ENCODE measurements around the gene EFCAB14. TPM values are rescaled to one million over a fixed set of nuclear protein-coding genes. Genes with fewer than 3 reads are reported as not detected.

The EFCAB14 gene
- total and polyA plus RNA-seq, 4 donors, result 39.9 to 108 (median 73.8) TPM

- Histone ChIP-seq H3K27me3 (ENCODE audit: control insufficient read depth in 1 of 2, insufficient read depth in 2 of 2, low read length in 1 of 2) (no peaks in the 10 kb centered on the region), H3K9me3 (ENCODE audit: control insufficient read depth, low read length) (no peaks in the 10 kb centered on the region), H3K4me1 (ENCODE audit: control insufficient read depth in 1 of 2, insufficient read depth in 2 of 2, low read length in 2 of 2) (no peaks in the 10 kb centered on the region), H3K4me3 (ENCODE audit: low read length in 2 of 2) (no peak overlapping the region), H3K36me3 (ENCODE audit: control insufficient read depth in 1 of 2, insufficient read depth in 2 of 2, low read length in 1 of 2) (peaks cover 4 to 18% of the 10 kb centered on the region in 2 donors), H3K27ac (ENCODE audit: low read depth in 1 of 2, low read length in 2 of 2) (no peak overlapping the region)
- DNase-seq, result no peak
- intact Hi-C loops (cut with DNase I), result no loop called here
- WGBS, 2 donors, result 93 to 97% methylated on average over 2 of the region's 2 CpGs
- no peak for ATAC-seq (ENCODE audit: low FRiP score)
Measured at GRCh38 chr1:46684670-46685069, 34.2 kb downstream of the EFCAB14 start.

- no peak for ATAC-seq (ENCODE audit: low FRiP score)
- intact Hi-C loops (cut with DNase I), result no loop called here
- H3K4me1 ChIP-seq (ENCODE audit: control insufficient read depth in 1 of 2, insufficient read depth in 2 of 2, low read length in 2 of 2), result no peaks in the 10 kb centered on the region
- H3K36me3 ChIP-seq (ENCODE audit: control insufficient read depth in 1 of 2, insufficient read depth in 2 of 2, low read length in 1 of 2), result peaks cover 5 to 11% of the 10 kb centered on the region in 2 donors
- no peak overlapping the region for H3K27ac ChIP-seq (ENCODE audit: low read depth in 1 of 2, low read length in 2 of 2)
- no peak overlapping the region for H3K4me3 ChIP-seq (ENCODE audit: low read length in 2 of 2)
- no peaks in the 10 kb centered on the region for H3K9me3 ChIP-seq (ENCODE audit: control insufficient read depth, low read length)
- 72 to 80% methylated on average over 1 of the region's 1 CpG for WGBS, 2 donors
- H3K27me3 ChIP-seq (ENCODE audit: control insufficient read depth in 1 of 2, insufficient read depth in 2 of 2, low read length in 1 of 2), result no peaks in the 10 kb centered on the region
- no peak for DNase-seq
Measured at GRCh38 chr1:46682064-46682463, 36.9 kb downstream of the EFCAB14 start.

DNA sequence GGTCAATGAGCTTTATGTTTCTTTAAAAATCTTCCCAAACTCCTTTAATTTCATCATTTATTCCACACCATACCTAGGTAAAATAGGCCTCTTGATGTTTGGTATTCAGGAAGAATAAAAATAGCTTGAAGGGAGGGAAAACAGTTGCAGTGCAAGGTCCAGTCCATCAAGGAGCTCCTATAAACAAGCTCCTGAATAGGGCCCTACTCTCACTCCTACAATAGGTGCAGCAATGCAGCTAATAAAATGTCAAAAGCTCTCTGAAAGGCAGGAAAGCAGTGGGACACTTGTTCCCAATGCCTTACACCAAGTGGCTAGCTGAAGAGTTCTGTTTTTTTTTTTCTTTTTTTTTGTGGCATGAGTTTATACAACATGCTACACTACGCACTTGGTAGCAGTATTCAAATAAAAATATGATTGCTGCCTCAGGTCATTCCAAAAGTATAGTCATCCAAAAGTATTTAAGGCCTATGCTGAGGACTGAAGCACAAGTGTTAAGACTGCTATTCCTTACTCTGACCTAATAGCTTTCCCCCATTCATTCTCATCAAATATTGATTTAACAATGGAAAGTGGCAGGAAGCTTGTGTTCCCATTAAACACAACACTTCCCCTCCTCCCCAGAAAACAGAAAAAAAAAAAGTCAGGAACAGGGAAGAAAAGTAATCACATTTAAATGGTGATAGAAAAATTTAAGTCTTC lies 37.4 kb downstream of the EFCAB14 start:
- WGBS, 2 donors, result 76 to 81% methylated on average over 1 of the region's 1 CpG
- intact Hi-C loops (cut with DNase I), result no loop called here
- no peaks in the 10 kb centered on the region for H3K27me3 ChIP-seq (ENCODE audit: control insufficient read depth in 1 of 2, insufficient read depth in 2 of 2, low read length in 1 of 2)
- no peak overlapping the region for H3K4me3 ChIP-seq (ENCODE audit: low read length in 2 of 2)
- no peaks in the 10 kb centered on the region for H3K9me3 ChIP-seq (ENCODE audit: control insufficient read depth, low read length)
- H3K36me3 ChIP-seq (ENCODE audit: control insufficient read depth in 1 of 2, insufficient read depth in 2 of 2, low read length in 1 of 2), result peaks cover 7 to 11% of the 10 kb centered on the region in 2 donors
- no peaks in the 10 kb centered on the region for H3K4me1 ChIP-seq (ENCODE audit: control insufficient read depth in 1 of 2, insufficient read depth in 2 of 2, low read length in 2 of 2)
- DNase-seq (no peak), ATAC-seq (ENCODE audit: low FRiP score) (no peak)
- H3K27ac ChIP-seq (ENCODE audit: low read depth in 1 of 2, low read length in 2 of 2), result no peak overlapping the region

GRCh38 chr1:46679789-46680573 lies 38.9 kb downstream of the EFCAB14 start:
- H3K4me1 ChIP-seq (ENCODE audit: control insufficient read depth in 1 of 2, insufficient read depth in 2 of 2, low read length in 2 of 2), result no peaks in the 10 kb centered on the region
- H3K27ac ChIP-seq (ENCODE audit: low read depth in 1 of 2, low read length in 2 of 2), result no peak overlapping the region
- peaks cover 7 to 11% of the 10 kb centered on the region in 2 donors for H3K36me3 ChIP-seq (ENCODE audit: control insufficient read depth in 1 of 2, insufficient read depth in 2 of 2, low read length in 1 of 2)
- no peak for ATAC-seq (ENCODE audit: low FRiP score)
- intact Hi-C loops (cut with DNase I), result no loop called here
- H3K9me3 ChIP-seq (ENCODE audit: control insufficient read depth, low read length), result no peaks in the 10 kb centered on the region
- H3K27me3 ChIP-seq (ENCODE audit: control insufficient read depth in 1 of 2, insufficient read depth in 2 of 2, low read length in 1 of 2), result no peaks in the 10 kb centered on the region
- H3K4me3 ChIP-seq (ENCODE audit: low read length in 2 of 2), result no peak overlapping the region
- DNase-seq, result no peak
- WGBS, 2 donors, result 97 to 98% methylated on average over 6 of the region's 6 CpGs

DNA sequence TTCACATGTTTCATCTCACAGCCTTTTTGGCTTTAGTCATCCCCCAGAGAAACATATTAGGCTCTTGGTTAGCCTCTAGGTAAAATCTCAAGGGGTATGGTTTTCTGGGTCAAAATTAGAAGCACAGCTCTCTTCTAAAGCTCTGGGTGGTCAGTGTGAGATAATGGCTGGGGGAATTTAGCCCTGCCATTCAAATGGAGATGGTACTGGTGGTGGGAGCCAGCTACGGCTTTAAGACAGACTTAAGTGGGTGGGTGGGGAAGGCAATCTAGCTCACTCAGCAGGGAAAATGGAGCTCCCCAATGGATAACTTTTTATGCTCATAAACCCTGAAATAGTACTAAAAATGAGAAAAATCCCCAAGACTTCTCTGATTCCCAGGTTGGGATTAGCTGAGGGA lies 41.6 kb downstream of the EFCAB14 start:
- ATAC-seq (ENCODE audit: low FRiP score) (no peak), DNase-seq (no peak)
- intact Hi-C loops (cut with DNase I), result no loop called here
- Histone ChIP-seq H3K27me3 (ENCODE audit: control insufficient read depth in 1 of 2, insufficient read depth in 2 of 2, low read length in 1 of 2) (no peaks in the 10 kb centered on the region), H3K9me3 (ENCODE audit: control insufficient read depth, low read length) (no peaks in the 10 kb centered on the region), H3K36me3 (ENCODE audit: control insufficient read depth in 1 of 2, insufficient read depth in 2 of 2, low read length in 1 of 2) (peaks cover 5 to 6% of the 10 kb centered on the region in 2 donors), H3K4me1 (ENCODE audit: control insufficient read depth in 1 of 2, insufficient read depth in 2 of 2, low read length in 2 of 2) (no peaks in the 10 kb centered on the region), H3K4me3 (ENCODE audit: low read length in 2 of 2) (no peak overlapping the region), H3K27ac (ENCODE audit: low read depth in 1 of 2, low read length in 2 of 2) (no peak overlapping the region)
- WGBS, 2 donors, result 90 to 93% methylated on average over 1 of the region's 1 CpG

- Histone ChIP-seq H3K27ac (ENCODE audit: low read depth in 1 of 2, low read length in 2 of 2) (no peak overlapping the region), H3K36me3 (ENCODE audit: control insufficient read depth in 1 of 2, insufficient read depth in 2 of 2, low read length in 1 of 2) (peaks cover 3 to 5% of the 10 kb centered on the region in 2 donors), H3K9me3 (ENCODE audit: control insufficient read depth, low read length) (no peaks in the 10 kb centered on the region), H3K4me1 (ENCODE audit: control insufficient read depth in 1 of 2, insufficient read depth in 2 of 2, low read length in 2 of 2) (no peaks in the 10 kb centered on the region), H3K27me3 (ENCODE audit: control insufficient read depth in 1 of 2, insufficient read depth in 2 of 2, low read length in 1 of 2) (no peaks in the 10 kb centered on the region), H3K4me3 (ENCODE audit: low read length in 2 of 2) (no peak overlapping the region)
- DNase-seq, result no peak
- intact Hi-C loops (cut with DNase I), result no loop called here
- ATAC-seq (ENCODE audit: low FRiP score), result no peak
- 93 to 96% methylated on average over 1 of the region's 1 CpG for WGBS, 2 donors
Measured at GRCh38 chr1:46676531-46676930, 42.4 kb downstream of the EFCAB14 start.

DNA sequence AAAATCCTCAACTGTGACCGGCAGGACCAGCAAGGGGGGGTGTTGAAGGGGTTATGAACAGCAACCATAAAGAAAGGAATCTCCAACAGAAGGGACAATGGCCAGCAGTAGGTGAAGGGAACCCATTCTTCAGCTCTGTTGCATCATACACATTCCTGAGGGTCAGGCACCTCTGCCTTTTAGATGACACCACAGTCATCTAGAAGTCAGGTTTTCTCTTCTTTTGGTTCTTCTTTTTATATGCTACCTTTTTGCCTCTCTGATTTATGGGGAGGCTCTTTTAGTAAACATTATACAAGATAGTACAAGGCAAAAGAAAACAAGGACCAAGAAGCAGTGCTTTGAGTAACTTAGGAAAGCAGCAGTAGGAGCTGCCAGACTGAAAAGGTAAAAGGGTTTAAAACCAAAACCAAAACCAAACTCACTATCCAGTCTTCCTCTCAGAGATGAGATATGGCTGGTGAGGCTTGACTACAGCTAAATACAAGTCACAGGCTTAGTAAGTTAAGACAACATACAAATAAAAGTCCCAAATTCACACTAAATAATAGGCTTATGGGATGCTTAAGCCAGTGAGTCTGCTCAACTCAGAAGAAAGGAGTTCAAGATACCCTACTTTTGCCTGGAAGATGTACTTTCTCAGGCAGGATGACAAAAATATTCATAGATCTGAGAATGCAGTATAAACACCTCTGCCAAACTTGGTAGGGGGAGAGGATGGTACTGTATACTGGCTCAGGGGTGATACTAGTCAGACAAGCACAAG lies 43.2 kb downstream of the EFCAB14 start:
- peaks cover 3% of the 10 kb centered on the region in 2 donors for H3K36me3 ChIP-seq (ENCODE audit: control insufficient read depth in 1 of 2, insufficient read depth in 2 of 2, low read length in 1 of 2)
- ATAC-seq (ENCODE audit: low FRiP score) (no peak), DNase-seq (no peak)
- no peak overlapping the region for H3K27ac ChIP-seq (ENCODE audit: low read depth in 1 of 2, low read length in 2 of 2)
- H3K9me3 ChIP-seq (ENCODE audit: control insufficient read depth, low read length), result no peaks in the 10 kb centered on the region
- WGBS, 2 donors, result 69 to 88% methylated on average over 1 of the region's 1 CpG
- no peaks in the 10 kb centered on the region for H3K4me1 ChIP-seq (ENCODE audit: control insufficient read depth in 1 of 2, insufficient read depth in 2 of 2, low read length in 2 of 2)
- H3K27me3 ChIP-seq (ENCODE audit: control insufficient read depth in 1 of 2, insufficient read depth in 2 of 2, low read length in 1 of 2), result no peaks in the 10 kb centered on the region
- no peak overlapping the region for H3K4me3 ChIP-seq (ENCODE audit: low read length in 2 of 2)
- intact Hi-C loops (cut with DNase I), result no loop called here

GRCh38 chr1:46673749-46674182 lies 45.1 kb downstream of the EFCAB14 start:
- Histone ChIP-seq H3K36me3 (ENCODE audit: control insufficient read depth in 1 of 2, insufficient read depth in 2 of 2, low read length in 1 of 2) (peaks cover 3% of the 10 kb centered on the region in 2 donors), H3K4me1 (ENCODE audit: control insufficient read depth in 1 of 2, insufficient read depth in 2 of 2, low read length in 2 of 2) (no peaks in the 10 kb centered on the region), H3K4me3 (ENCODE audit: low read length in 2 of 2) (no peak overlapping the region), H3K27me3 (ENCODE audit: control insufficient read depth in 1 of 2, insufficient read depth in 2 of 2, low read length in 1 of 2) (no peaks in the 10 kb centered on the region), H3K9me3 (ENCODE audit: control insufficient read depth, low read length) (no peaks in the 10 kb centered on the region), H3K27ac (ENCODE audit: low read depth in 1 of 2, low read length in 2 of 2) (no peak overlapping the region)
- no peak for DNase-seq
- intact Hi-C loops (cut with DNase I), result no loop called here
- WGBS, 2 donors, result 34 to 56% methylated on average over 4 of the region's 4 CpGs
- no peak for ATAC-seq (ENCODE audit: low FRiP score)

Measured in aorta (tissue), 5 donors.